ENCODE results near the gene MSI2. TPM values are rescaled to one million over a fixed set of nuclear protein-coding genes. Genes with fewer than 3 reads are reported as not detected.

The MSI2 gene
- total RNA-seq, 1 donor from 2014 or later = 67.9 TPM

DNA sequence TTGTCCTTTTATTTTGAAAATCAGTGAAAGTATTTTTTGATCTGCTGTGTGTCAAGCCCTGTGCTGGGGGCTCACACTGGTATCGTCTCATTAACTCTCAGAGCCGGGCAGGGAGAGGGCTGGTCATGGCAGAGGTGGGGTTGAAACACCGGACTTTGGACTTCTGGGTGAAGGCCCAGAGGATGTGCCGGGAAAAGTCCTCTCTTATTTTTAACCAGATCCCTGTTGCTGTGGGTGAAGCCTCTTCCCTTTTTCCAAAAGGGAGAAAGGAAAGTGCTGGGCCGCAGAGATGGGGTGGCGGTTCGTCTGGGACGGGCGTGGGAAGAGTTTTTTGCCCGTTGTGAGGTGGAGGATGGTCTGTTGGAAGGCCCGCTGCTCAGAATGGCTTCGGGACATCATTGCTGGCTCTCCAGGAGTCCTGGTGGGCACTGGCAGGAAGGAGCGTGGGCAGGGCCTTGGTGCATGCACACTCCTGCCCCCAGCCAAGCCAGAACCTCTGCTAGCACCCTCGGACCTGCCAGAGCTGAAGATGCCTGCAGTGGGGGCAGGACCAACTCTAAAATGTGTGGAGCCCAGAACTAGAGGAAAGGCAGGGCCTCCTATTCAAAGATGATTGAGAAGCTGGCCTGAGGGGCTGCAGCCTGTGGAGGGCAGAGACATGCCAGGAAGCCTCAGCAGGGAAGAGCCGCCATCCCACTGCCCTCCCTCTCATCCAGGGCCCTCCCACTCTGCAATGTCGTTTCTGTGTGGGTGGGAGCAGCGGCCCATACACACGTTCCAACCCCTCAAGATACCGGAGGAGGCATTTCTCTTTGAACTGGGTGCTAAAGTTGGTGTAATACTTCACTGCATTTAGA, 275.6 kb downstream of the MSI2 start:
- FAIRE-seq (no peak), DNase-seq (ENCODE audit: low read depth) (no peak)
- H3K4me3 Mint-ChIP-seq (ENCODE audit: unreplicated experiment) = no peak overlapping the region
- no peak overlapping the region for H3K27ac Mint-ChIP-seq (ENCODE audit: unreplicated experiment)
- no peak overlapping the region for H2AFZ ChIP-seq (ENCODE audit: low read depth, low read length)
- no peaks in the 10 kb centered on the region for H3K27me3 ChIP-seq (ENCODE audit: insufficient read depth, low read length)
- H3K9me3 ChIP-seq (ENCODE audit: insufficient read depth, low read depth, low read length) = no peaks in the 10 kb centered on the region
- H3K27me3 Mint-ChIP-seq (ENCODE audit: low read depth, unreplicated experiment) = no peaks in the 10 kb centered on the region
- H3K4me1 ChIP-seq (ENCODE audit: insufficient read depth, low read length) = peaks cover 13% of the 10 kb centered on the region
- H3K9ac ChIP-seq (ENCODE audit: low read length) = no peak overlapping the region
- H3K4me1 Mint-ChIP-seq (ENCODE audit: low read depth, unreplicated experiment) = peaks cover 17% of the 10 kb centered on the region
- no peak overlapping the region for H3K4me3 ChIP-seq (ENCODE audit: insufficient read depth, low read depth, low read length)
- no peaks in the 10 kb centered on the region for H4K20me1 ChIP-seq (ENCODE audit: insufficient read depth, low read length)
- H3K27ac ChIP-seq (ENCODE audit: low read depth, low read length) = no peak overlapping the region
- no peaks in the 10 kb centered on the region for H3K9me3 Mint-ChIP-seq (ENCODE audit: unreplicated experiment)
- peaks cover 4% of the 10 kb centered on the region for H3K36me3 Mint-ChIP-seq (ENCODE audit: low read depth, unreplicated experiment)
- H3K79me2 ChIP-seq (ENCODE audit: insufficient read depth, low read length) = no peaks in the 10 kb centered on the region
- no peak overlapping the region for H3K4me2 ChIP-seq (ENCODE audit: low read length)
- no peaks in the 10 kb centered on the region for H3K36me3 ChIP-seq (ENCODE audit: insufficient read depth, low read length)
- no peak for TF ChIP-seq EZH2 (IDR thresholded peaks at IDR 0.05; ENCODE audit: insufficient read depth, low read length)
- TF ChIP-seq, protein P1, sequence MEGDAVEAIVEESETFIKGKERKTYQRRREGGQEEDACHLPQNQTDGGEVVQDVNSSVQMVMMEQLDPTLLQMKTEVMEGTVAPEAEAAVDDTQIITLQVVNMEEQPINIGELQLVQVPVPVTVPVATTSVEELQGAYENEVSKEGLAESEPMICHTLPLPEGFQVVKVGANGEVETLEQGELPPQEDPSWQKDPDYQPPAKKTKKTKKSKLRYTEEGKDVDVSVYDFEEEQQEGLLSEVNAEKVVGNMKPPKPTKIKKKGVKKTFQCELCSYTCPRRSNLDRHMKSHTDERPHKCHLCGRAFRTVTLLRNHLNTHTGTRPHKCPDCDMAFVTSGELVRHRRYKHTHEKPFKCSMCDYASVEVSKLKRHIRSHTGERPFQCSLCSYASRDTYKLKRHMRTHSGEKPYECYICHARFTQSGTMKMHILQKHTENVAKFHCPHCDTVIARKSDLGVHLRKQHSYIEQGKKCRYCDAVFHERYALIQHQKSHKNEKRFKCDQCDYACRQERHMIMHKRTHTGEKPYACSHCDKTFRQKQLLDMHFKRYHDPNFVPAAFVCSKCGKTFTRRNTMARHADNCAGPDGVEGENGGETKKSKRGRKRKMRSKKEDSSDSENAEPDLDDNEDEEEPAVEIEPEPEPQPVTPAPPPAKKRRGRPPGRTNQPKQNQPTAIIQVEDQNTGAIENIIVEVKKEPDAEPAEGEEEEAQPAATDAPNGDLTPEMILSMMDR (IDR thresholded peaks at IDR 0.05; ENCODE audit: insufficient read depth, low read depth, low read length) = no peak

DNA sequence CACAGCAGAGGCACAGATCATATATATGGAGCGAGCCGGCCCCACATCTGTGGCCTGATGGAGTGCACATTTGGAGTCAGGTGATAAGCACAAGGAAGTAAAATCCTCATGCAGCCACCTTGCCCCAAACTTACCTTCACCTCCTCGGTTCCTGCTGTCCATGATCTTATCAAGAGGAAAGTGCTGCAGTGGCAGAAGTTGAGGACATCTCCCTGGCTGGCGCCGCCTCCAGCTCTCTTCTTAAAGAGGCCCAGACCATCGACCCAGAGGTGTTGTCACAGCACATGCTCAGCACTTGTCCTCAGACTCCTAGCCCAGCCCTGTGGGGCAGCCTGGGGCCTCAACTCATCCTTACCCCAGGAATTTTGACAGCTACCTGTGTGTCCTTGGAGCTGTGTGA, 276.2 kb downstream of the MSI2 start:
- Histone ChIP-seq H3K79me2 (ENCODE audit: insufficient read depth, low read length) (no peaks in the 10 kb centered on the region), H3K27ac (ENCODE audit: low read depth, low read length) (no peak overlapping the region), H2AFZ (ENCODE audit: low read depth, low read length) (no peak overlapping the region), H3K9ac (ENCODE audit: low read length) (no peak overlapping the region), H3K4me2 (ENCODE audit: low read length) (no peak overlapping the region), H3K4me3 (ENCODE audit: insufficient read depth, low read depth, low read length) (no peak overlapping the region), H3K36me3 (ENCODE audit: insufficient read depth, low read length) (no peaks in the 10 kb centered on the region), H4K20me1 (ENCODE audit: insufficient read depth, low read length) (no peaks in the 10 kb centered on the region), H3K27me3 (ENCODE audit: insufficient read depth, low read length) (no peaks in the 10 kb centered on the region), H3K9me3 (ENCODE audit: insufficient read depth, low read depth, low read length) (no peaks in the 10 kb centered on the region), H3K4me1 (ENCODE audit: insufficient read depth, low read length) (peaks cover 13% of the 10 kb centered on the region)
- DNase-seq (ENCODE audit: low read depth) (no peak), FAIRE-seq (no peak)
- Mint-ChIP-seq H3K36me3 (ENCODE audit: low read depth, unreplicated experiment) (peaks cover 4% of the 10 kb centered on the region), H3K27me3 (ENCODE audit: low read depth, unreplicated experiment) (no peaks in the 10 kb centered on the region), H3K9me3 (ENCODE audit: unreplicated experiment) (no peaks in the 10 kb centered on the region), H3K4me1 (ENCODE audit: low read depth, unreplicated experiment) (peaks cover 17% of the 10 kb centered on the region), H3K4me3 (ENCODE audit: unreplicated experiment) (no peak overlapping the region), H3K27ac (ENCODE audit: unreplicated experiment) (no peak overlapping the region)
- TF ChIP-seq, protein P1 (IDR thresholded peaks at IDR 0.05; ENCODE audit: insufficient read depth, low read depth, low read length) = no peak
- no peak for TF ChIP-seq EZH2 (IDR thresholded peaks at IDR 0.05; ENCODE audit: insufficient read depth, low read length)

DNA sequence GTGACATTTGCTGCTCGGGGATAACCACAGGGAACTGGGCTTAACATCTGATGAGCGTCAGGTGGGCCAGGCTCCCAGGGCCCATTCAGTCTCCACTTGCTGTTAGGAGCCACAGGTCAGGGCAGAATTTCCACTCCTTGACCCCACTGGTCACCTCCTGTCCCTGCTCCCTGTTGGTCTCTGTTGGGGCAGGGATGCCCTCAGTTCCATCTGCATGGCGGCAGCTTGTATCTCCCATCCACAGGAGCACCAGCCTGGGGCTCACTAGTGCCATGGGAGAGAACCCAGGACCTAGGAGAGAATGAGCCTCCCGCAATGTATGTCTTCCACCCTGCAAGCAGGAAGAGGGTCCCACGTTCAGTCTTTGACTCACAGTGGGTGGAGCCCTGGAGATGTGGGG, 276.6 kb downstream of the MSI2 start:
- no peaks in the 10 kb centered on the region for H3K27me3 Mint-ChIP-seq (ENCODE audit: low read depth, unreplicated experiment)
- no peak for FAIRE-seq
- H3K27ac Mint-ChIP-seq (ENCODE audit: unreplicated experiment) = no peak overlapping the region
- no peak overlapping the region for H3K4me3 Mint-ChIP-seq (ENCODE audit: unreplicated experiment)
- TF ChIP-seq, protein P1 (IDR thresholded peaks at IDR 0.05; ENCODE audit: insufficient read depth, low read depth, low read length) = no peak
- no peak for TF ChIP-seq EZH2 (IDR thresholded peaks at IDR 0.05; ENCODE audit: insufficient read depth, low read length)
- Histone ChIP-seq H2AFZ (ENCODE audit: low read depth, low read length) (no peak overlapping the region), H3K79me2 (ENCODE audit: insufficient read depth, low read length) (no peaks in the 10 kb centered on the region), H3K9me3 (ENCODE audit: insufficient read depth, low read depth, low read length) (no peaks in the 10 kb centered on the region), H3K4me1 (ENCODE audit: insufficient read depth, low read length) (peaks cover 17% of the 10 kb centered on the region), H3K4me2 (ENCODE audit: low read length) (no peak overlapping the region), H3K9ac (ENCODE audit: low read length) (no peak overlapping the region), H4K20me1 (ENCODE audit: insufficient read depth, low read length) (no peaks in the 10 kb centered on the region), H3K27ac (ENCODE audit: low read depth, low read length) (no peak overlapping the region), H3K27me3 (ENCODE audit: insufficient read depth, low read length) (no peaks in the 10 kb centered on the region), H3K36me3 (ENCODE audit: insufficient read depth, low read length) (no peaks in the 10 kb centered on the region), H3K4me3 (ENCODE audit: insufficient read depth, low read depth, low read length) (no peak overlapping the region)
- DNase-seq (ENCODE audit: low read depth) = no peak
- H3K36me3 Mint-ChIP-seq (ENCODE audit: low read depth, unreplicated experiment) = peaks cover 4% of the 10 kb centered on the region
- no peaks in the 10 kb centered on the region for H3K9me3 Mint-ChIP-seq (ENCODE audit: unreplicated experiment)
- H3K4me1 Mint-ChIP-seq (ENCODE audit: low read depth, unreplicated experiment) = peaks cover 18% of the 10 kb centered on the region
